Measurements from ENCODE around the gene KAZN. TPM values are rescaled to one million over a fixed set of nuclear protein-coding genes. Genes with fewer than 3 reads are reported as not detected.

KAZN gene
- polyA plus RNA-seq, 1 of the 3 experiments (the other 2 are of a cell fraction), result 6.8 TPM

- H3K36me3 ChIP-seq (replicated peaks in 1 of 2; ENCODE audit: control insufficient read depth in 1 of 2, insufficient read depth in 2 of 2, low read length in 1 of 2), result no peaks in the 10 kb centered on the region
- no peak overlapping the region for H2AFZ ChIP-seq (ENCODE audit: low read depth)
- H3K9ac ChIP-seq, result no peak overlapping the region
- H3K4me1 ChIP-seq (ENCODE audit: control insufficient read depth in 1 of 2, insufficient read depth in 2 of 2, low read depth in 1 of 2, low read length in 1 of 2), result no peaks in the 10 kb centered on the region; a peak in 1 of 4 replicates
- ChIA-PET CTCF (interaction anchor here (2.0 kb wide), 1 partner anchor 34 kb away, joined by 7 read pairs; no protein-coding TSS in a partner anchor), POLR2A (no interaction called here)
- no peak overlapping the region for H3K27ac ChIP-seq (ENCODE audit: low read depth in 2 of 2, low read length in 1 of 2)
- no peak for DNase-seq
- no peaks in the 10 kb centered on the region for H3K79me2 ChIP-seq (ENCODE audit: insufficient read depth)
- no peaks in the 10 kb centered on the region for H3F3A ChIP-seq (replicated peaks; ENCODE audit: insufficient read depth)
- WGBS (ENCODE audit: low lambda C conversion rate), result 67% methylated on average over 6 of the region's 10 CpGs
- no peak overlapping the region for H3K4me2 ChIP-seq
- no peaks in the 10 kb centered on the region for H3K9me3 ChIP-seq
- no peaks in the 10 kb centered on the region for H3K27me3 ChIP-seq (ENCODE audit: insufficient read depth)
- H3K4me3 ChIP-seq (ENCODE audit: low read depth in 2 of 2, low read length in 1 of 2), result no peak overlapping the region
- TF ChIP-seq GABPA (IDR thresholded peaks at IDR 0.05; ENCODE audit: low read depth) (no peak), FOSL2 (IDR thresholded peaks at IDR 0.05; ENCODE audit: borderline replicate concordance, low read depth) (no peak), EP300 (IDR thresholded peaks at IDR 0.05; ENCODE audit: borderline replicate concordance in 1 of 2, low read depth in 1 of 2, low read length in 1 of 2) (no peak), TEAD4 (IDR thresholded peaks at IDR 0.05; ENCODE audit: borderline replicate concordance, insufficient read depth) (no peak), RFX5 (IDR thresholded peaks at IDR 0.05; ENCODE audit: low read length) (no peak), CTCF (IDR thresholded peaks at IDR 0.05) (no peak), SIN3A (IDR thresholded peaks at IDR 0.05; ENCODE audit: borderline replicate concordance, low read depth, low read length) (no peak), ZBTB33 (IDR thresholded peaks at IDR 0.05; ENCODE audit: borderline replicate concordance, low read depth) (no peak), RAD21 (IDR thresholded peaks at IDR 0.05; ENCODE audit: low read length) (no peak), ELF1 (IDR thresholded peaks at IDR 0.05) (no peak), FOXJ3 (CRISPR knock-in tag; IDR thresholded peaks at IDR 0.05) (no peak), CHD2 (IDR thresholded peaks at IDR 0.05; ENCODE audit: low read length, partially characterized antibody) (no peak), MAX (IDR thresholded peaks at IDR 0.05; ENCODE audit: low read depth) (no peak), MEF2A (IDR thresholded peaks at IDR 0.05; ENCODE audit: borderline replicate concordance, low read depth) (no peak), TCF12 (IDR thresholded peaks at IDR 0.05) (no peak), TAF1 (IDR thresholded peaks at IDR 0.05; ENCODE audit: borderline replicate concordance, low read depth, low read length) (no peak), NRF1 (IDR thresholded peaks at IDR 0.05; ENCODE audit: low read depth, low read length) (no peak), USF2 (IDR thresholded peaks at IDR 0.05; ENCODE audit: borderline replicate concordance, low read depth, low read length) (no peak)
- H3K9me2 ChIP-seq, result no peaks in the 10 kb centered on the region
- no peaks in the 10 kb centered on the region for H4K20me1 ChIP-seq (ENCODE audit: insufficient read depth)
These were observed 482.0 kb downstream of the KAZN start for GRCh38 chr1:15080328-15081007.
